A549 (cell line): ENCODE measurements around the gene NFATC3.

ENCODE experiments used
- BHLHE40 ChIP-seq: IDR thresholded peaks from 2 replicates; pipeline ENCODE4 v1.6.1; 2012; ENCODE audit warnings: low read depth, low read length, inconsistent platforms
- EP300 ChIP-seq, 2 experiments: fragments of >200 bp; sonication (Bioruptor Twin); formaldehyde crosslinking; IDR thresholded peaks; 2 replicates in 1 of 2; 3 replicates in 1 of 2; pipeline ENCODE4 v1.6.1; 2016 to 2017
- HDAC2 ChIP-seq: fragments of 200-600 bp; sonication (generic); IDR thresholded peaks from 2 replicates; pipeline ENCODE4 v1.6.1; 2016
- KDM1A ChIP-seq: fragments of 200-600 bp; sonication (generic); IDR thresholded peaks from 2 replicates; pipeline ENCODE4 v1.6.1; 2016; ENCODE audit warnings: low read depth, mild to moderate bottlenecking
- MAFK ChIP-seq: fragments of 450-650 bp; IDR thresholded peaks from 2 replicates; pipeline ENCODE4 v1.6.1; 2014; ENCODE audit not compliant: partially characterized antibody
- MAX ChIP-seq: IDR thresholded peaks from 2 replicates; pipeline ENCODE4 v1.6.1; 2012
- POLR2A ChIP-seq: IDR thresholded peaks from 2 replicates; pipeline ENCODE4 v1.6.1; 2012; ENCODE audit warnings: mild to moderate bottlenecking, low read length
- POLR2AphosphoS2 ChIP-seq: conservative IDR thresholded peaks from 2 replicates; pipeline ENCODE4 v1.6.1; 2012; ENCODE audit warnings: low read length, improper control_type of control experiment, inconsistent platforms
- RAD21 ChIP-seq, 2 experiments: fragments of >200 bp in 1 of 2; sonication (Bioruptor Twin) in 1 of 2; formaldehyde crosslinking in 1 of 2; IDR thresholded peaks in 1 of 2; conservative IDR thresholded peaks in 1 of 2; 2 replicates in 1 of 2; 3 replicates in 1 of 2; pipeline ENCODE4 v1.6.1; 2012 to 2018; ENCODE audit warnings: inconsistent platforms in 1 of 2
- RFX5 ChIP-seq: fragments of 450-650 bp; IDR thresholded peaks from 2 replicates; pipeline ENCODE4 v1.7.1; 2014; ENCODE audit warnings: antibody characterized with exemption, mild to moderate bottlenecking, moderate library complexity
- TP53 ChIP-seq: fragments of 250-450 bp; sonication (Bioruptor Pico); IDR thresholded peaks from 2 replicates; pipeline ENCODE4 v1.5.0; 2021; ENCODE audit warnings: mild to moderate bottlenecking, moderate library complexity
- USF2 ChIP-seq: fragments of 450-650 bp; IDR thresholded peaks from 2 replicates; pipeline ENCODE4 v1.6.1; 2014; ENCODE audit warnings: antibody characterized with exemption
- TF ChIP-seq, protein P1 (sequence below): fragments of >200 bp; sonication (Bioruptor Twin); formaldehyde crosslinking; IDR thresholded peaks from 3 replicates; pipeline ENCODE4 v1.5.1; 2016

GRCh38 chr16:68064791-68065365 is 20.3 kb upstream of the NFATC3 start:
- TF ChIP-seq, protein P1, sequence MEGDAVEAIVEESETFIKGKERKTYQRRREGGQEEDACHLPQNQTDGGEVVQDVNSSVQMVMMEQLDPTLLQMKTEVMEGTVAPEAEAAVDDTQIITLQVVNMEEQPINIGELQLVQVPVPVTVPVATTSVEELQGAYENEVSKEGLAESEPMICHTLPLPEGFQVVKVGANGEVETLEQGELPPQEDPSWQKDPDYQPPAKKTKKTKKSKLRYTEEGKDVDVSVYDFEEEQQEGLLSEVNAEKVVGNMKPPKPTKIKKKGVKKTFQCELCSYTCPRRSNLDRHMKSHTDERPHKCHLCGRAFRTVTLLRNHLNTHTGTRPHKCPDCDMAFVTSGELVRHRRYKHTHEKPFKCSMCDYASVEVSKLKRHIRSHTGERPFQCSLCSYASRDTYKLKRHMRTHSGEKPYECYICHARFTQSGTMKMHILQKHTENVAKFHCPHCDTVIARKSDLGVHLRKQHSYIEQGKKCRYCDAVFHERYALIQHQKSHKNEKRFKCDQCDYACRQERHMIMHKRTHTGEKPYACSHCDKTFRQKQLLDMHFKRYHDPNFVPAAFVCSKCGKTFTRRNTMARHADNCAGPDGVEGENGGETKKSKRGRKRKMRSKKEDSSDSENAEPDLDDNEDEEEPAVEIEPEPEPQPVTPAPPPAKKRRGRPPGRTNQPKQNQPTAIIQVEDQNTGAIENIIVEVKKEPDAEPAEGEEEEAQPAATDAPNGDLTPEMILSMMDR = peak; percentile 72
- TF ChIP-seq POLR2A (no peak), BHLHE40 (no peak), MAX (no peak), MAFK (no peak), EP300 (IDR thresholded peaks at IDR 0.05) (no peak), RAD21 (conservative IDR thresholded peaks at IDR 0.05 in 1 of 2, IDR thresholded peaks at IDR 0.05 in 1 of 2) (peak; percentile 62 to 70), RFX5 (no peak), KDM1A (no peak), HDAC2 (no peak), POLR2AphosphoS2 (no peak), USF2 (no peak), TP53 (CRISPR knock-in tag) (no peak)
